D721Med (cell line): Measurements from ENCODE around the gene FGF22.

ENCODE experiments used
- DNase-seq: peaks from one replicate; pipeline ENCODE4 v3.0.0; 2011; ENCODE audit warnings: low spot score; ENCODE audit not compliant: insufficient read length
- FAIRE-seq: peaks from 2 replicates; lab custom pipeline; 2011; peaks lifted over from hg19 to GRCh38; lab: Jason Lieb, UNC
- CTCF ChIP-seq: IDR thresholded peaks from 2 replicates; pipeline ENCODE4 v1.5.1; 2012; ENCODE audit warnings: mild to moderate bottlenecking, control low read depth; ENCODE audit not compliant: insufficient read depth; ENCODE audit errors: missing control alignments

The FGF22 gene

GRCh38 chr19:641702-642101 is 2.0 kb downstream of the FGF22 start:
- no peak for DNase-seq
- no peak for TF ChIP-seq CTCF
- no peak for FAIRE-seq

- no peak for FAIRE-seq
- no peak for DNase-seq
- no peak for TF ChIP-seq CTCF
Measured at GRCh38 chr19:642767-643727, 3.4 kb downstream of the FGF22 start.

GRCh38 chr19:643736-644135 is 4.1 kb downstream of the FGF22 start:
- DNase-seq, result no peak
- no peak for TF ChIP-seq CTCF
- no peak for FAIRE-seq

GRCh38 chr19:644363-644762 is 4.7 kb downstream of the FGF22 start:
- TF ChIP-seq CTCF, result no peak
- DNase-seq (no peak), FAIRE-seq (no peak)

GRCh38 chr19:644789-645188 is 5.1 kb downstream of the FGF22 start:
- no peak for DNase-seq
- no peak for FAIRE-seq
- no peak for TF ChIP-seq CTCF

- no peak for DNase-seq
- no peak for TF ChIP-seq CTCF
- no peak for FAIRE-seq
Measured at GRCh38 chr19:645912-646778, 6.5 kb downstream of the FGF22 start.
